Inflammatory macrophage treated with lipopolysaccharide for 1 hour (primary cell): ENCODE data around the gene TSHZ2.

Experiments
- DNase-seq, 2 donors: peaks; one replicate each; pipeline ENCODE4 v3.0.0-alpha.2; 2020 to 2022

The TSHZ2 gene

GRCh38 chr20:53260591-53260990 lies 288.4 kb downstream of the TSHZ2 start:
- no peak for DNase-seq

GRCh38 chr20:53262365-53262764 lies 290.2 kb downstream of the TSHZ2 start:
- no peak for DNase-seq

GRCh38 chr20:53263554-53264438 lies 291.6 kb downstream of the TSHZ2 start:
- no peak for DNase-seq

GRCh38 chr20:53264604-53265003 lies 292.4 kb downstream of the TSHZ2 start:
- DNase-seq = no peak

GRCh38 chr20:53265304-53265875 lies 293.2 kb downstream of the TSHZ2 start:
- no peak for DNase-seq

- no peak for DNase-seq
These were observed 297.2 kb downstream of the TSHZ2 start for GRCh38 chr20:53269380-53269779.

- no peak for DNase-seq
These were observed 298.7 kb downstream of the TSHZ2 start for GRCh38 chr20:53270792-53271375.

- no peak for DNase-seq
These were observed 302.2 kb downstream of the TSHZ2 start for GRCh38 chr20:53274365-53274764.

- DNase-seq = no peak
These were observed 302.6 kb downstream of the TSHZ2 start for GRCh38 chr20:53274807-53275206.

- DNase-seq = no peak
These were observed 304.0 kb downstream of the TSHZ2 start for GRCh38 chr20:53276143-53276542.

GRCh38 chr20:53278555-53278954 lies 306.4 kb downstream of the TSHZ2 start:
- DNase-seq = no peak

- no peak for DNase-seq
These were observed 307.6 kb downstream of the TSHZ2 start for GRCh38 chr20:53279735-53280134.

- DNase-seq = no peak
These were observed 309.5 kb downstream of the TSHZ2 start for GRCh38 chr20:53281557-53282117.

- DNase-seq = no peak
These were observed 310.2 kb downstream of the TSHZ2 start for GRCh38 chr20:53282217-53282955.

- DNase-seq = no peak
These were observed 310.9 kb downstream of the TSHZ2 start for GRCh38 chr20:53283011-53283410.

GRCh38 chr20:53283597-53283996 lies 311.4 kb downstream of the TSHZ2 start:
- DNase-seq = no peak

GRCh38 chr20:53284256-53284655 lies 312.1 kb downstream of the TSHZ2 start:
- no peak for DNase-seq

GRCh38 chr20:53284696-53285095 lies 312.5 kb downstream of the TSHZ2 start:
- no peak for DNase-seq

- DNase-seq = no peak
These were observed 315.3 kb downstream of the TSHZ2 start for GRCh38 chr20:53287357-53288042.

GRCh38 chr20:53291548-53291947 lies 319.4 kb downstream of the TSHZ2 start:
- DNase-seq = no peak

- no peak for DNase-seq
These were observed 320.2 kb downstream of the TSHZ2 start for GRCh38 chr20:53292347-53292746.

- DNase-seq = no peak
These were observed 322.6 kb downstream of the TSHZ2 start for GRCh38 chr20:53294804-53295203.
